Activated CD8-positive, alpha-beta memory T cell treated with anti-CD3 and anti-CD28 coated beads, Interleukin-2, amount 50 U/mL, for 24 hours (primary cell): ENCODE measurements around the gene RANBP3.
A peak's percentile ranks its signal among the peaks of the same experiment; 100 is the strongest.

Experiments
- DNase-seq: peaks from one replicate; pipeline ENCODE4 v3.0.0-alpha.2; 2020; ENCODE audit errors: extremely low read depth

RANBP3 gene

GRCh38 chr19:5904352-5905113 is 73.4 kb downstream of the RANBP3 start, which contains the start of gene VMAC:
VMAC (plus strand) TSS chr19:5904872; CDS start chr19:5904891, 19 bp downstream.
- peak; percentile 100 for DNase-seq

- DNase-seq: peak; percentile 92
Observed at GRCh38 chr19:5903624-5904351, 74.2 kb downstream of the RANBP3 start, which contains the start of gene NDUFA11. NDUFA11 (minus strand) TSS chr19:5903790; CDS start chr19:5903708, 82 bp downstream.

GRCh38 chr19:5903056-5903623 is 74.8 kb downstream of the RANBP3 start:
- no peak for DNase-seq

- no peak for DNase-seq
Observed at GRCh38 chr19:5900976-5901375, 77.0 kb downstream of the RANBP3 start.

GRCh38 chr19:5899728-5900526 is 78.0 kb downstream of the RANBP3 start:
- no peak for DNase-seq

GRCh38 chr19:5897189-5897969 is 80.6 kb downstream of the RANBP3 start:
- no peak for DNase-seq

GRCh38 chr19:5896365-5897076 is 81.4 kb downstream of the RANBP3 start:
- DNase-seq: no peak

GRCh38 chr19:5895890-5896289 is 82.0 kb downstream of the RANBP3 start:
- DNase-seq: no peak

- DNase-seq: no peak
Observed at GRCh38 chr19:5895409-5895808, 82.5 kb downstream of the RANBP3 start.

GRCh38 chr19:5894704-5895349 is 83.1 kb downstream of the RANBP3 start:
- no peak for DNase-seq

GRCh38 chr19:5893907-5894703 is 83.8 kb downstream of the RANBP3 start:
- no peak for DNase-seq

- DNase-seq: no peak
Observed at GRCh38 chr19:5893296-5893903, 84.5 kb downstream of the RANBP3 start.

- no peak for DNase-seq
Observed at GRCh38 chr19:5892772-5893275, 85.1 kb downstream of the RANBP3 start.

- no peak for DNase-seq
Observed at GRCh38 chr19:5891938-5892771, 85.8 kb downstream of the RANBP3 start.

- DNase-seq: no peak
Observed at GRCh38 chr19:5891572-5891937, 86.4 kb downstream of the RANBP3 start.

- no peak for DNase-seq
Observed at GRCh38 chr19:5890099-5890498, 87.8 kb downstream of the RANBP3 start.

GRCh38 chr19:5889288-5889971 is 88.5 kb downstream of the RANBP3 start:
- no peak for DNase-seq
